Psoas muscle (tissue), 8 donors: Measurements from ENCODE around the gene ATP8B4. TPM values are rescaled to one million over a fixed set of nuclear protein-coding genes. Genes with fewer than 3 reads are reported as not detected.

Experiments used
- ATAC-seq, 4 donors: fragments of 200-7000 bp; cut with Tn5 transposase; one replicate each; pipeline ENCODE4 v1.9.1; 2020; ENCODE audit warnings: moderate library complexity in 3 of 4, mild to moderate bottlenecking in 2 of 4
- DNase-seq, 2 donors: peaks; one replicate each; pipeline ENCODE4 v3.0.0-alpha.2; 2020
- H3K27ac ChIP-seq: fragments of 200-600 bp; one replicate; pipeline ENCODE4 v1.8.0; 2022
- H3K27me3 ChIP-seq, 3 donors: fragments of 200-600 bp in 1 of 3; one replicate each; pipeline versions ENCODE4 v1.6.1 to v1.8.0; 2013 to 2022; ENCODE audit warnings: low read length in 2 of 3, mild to moderate bottlenecking in 2 of 3, moderate library complexity in 1 of 3; ENCODE audit not compliant: insufficient read depth in 3 of 3
- H3K36me3 ChIP-seq, 2 donors: fragments of 200-600 bp in 1 of 2; one replicate each; pipeline versions ENCODE4 v1.6.1 to v1.8.0; 2013 to 2022; ENCODE audit warnings: low read depth in 1 of 2, mild to moderate bottlenecking in 1 of 2, moderate library complexity in 1 of 2; ENCODE audit not compliant: insufficient read depth in 1 of 2
- H3K4me1 ChIP-seq: fragments of 200-600 bp; one replicate; pipeline ENCODE4 v1.8.0; 2022
- H3K4me3 ChIP-seq: fragments of 200-600 bp; one replicate; pipeline ENCODE4 v1.8.0; 2022; ENCODE audit warnings: mild to moderate bottlenecking
- H3K9me3 ChIP-seq: fragments of 200-600 bp; one replicate; pipeline ENCODE4 v1.8.0; 2022
- CTCF ChIP-seq: fragments of 200-600 bp; IDR thresholded peaks from one replicate; pipeline ENCODE4 v1.8.0; 2022; ENCODE audit warnings: antibody characterized with exemption
- WGBS, 3 donors: extraction: QIAGEN DNeasy Blood & Tissue Kit; methylation state at CpG; one replicate each; pipeline versions ENCODE4 v1.1.6 to v1.1.7; 2013; 5-methylcytosine and 5-hydroxymethylcytosine counted together
- intact Hi-C, 2 donors: fragments of 100-400 bp; cut with DNase I; formaldehyde crosslinking; loops; one replicate each; pipeline versions ENCODE4 v1.11.0 to v1.14.2; 2022
- polyA plus RNA-seq, 3 donors: library from polyadenylated mRNA; stranded (reverse); fragments of 200-250 nt; gene quantifications; one replicate each; pipeline ENCODE4 v1.2.3, GENCODE V29; 2013
- total RNA-seq, 4 donors: library from RNA; stranded (reverse); fragmentation: NEBNext Ultra II Directional in 2 of 4; extraction: Animal tissue kit (Norgen Biotek cat#: 25700) in 2 of 4; gene quantifications; one replicate each; pipeline versions ENCODE4 v1.2.1 to v1.2.4, GENCODE V29; 2021 to 2023
- donor health status: healthy with polysubstance abuse.
- donor health status: DM: no; HTN: no; CAD: no; lungs with moderate emphysema.
- donor health status: Bipolar disorder and iron deficiency.
- donor health status: healthy.
- donor health status: DM: yes; HTN: yes; CAD: no.
- donor health status: DM: no; HTN: no; CAD: no.
- donor health status: DM: no; HTN: no; CAD: no.
- donor health status: DM: yes; HTN: yes; CAD: no.

The ATP8B4 gene
- total and polyA plus RNA-seq, 7 donors = 0.25 to 2.2 (median 1.0) TPM

- 82 to 98% (median 95%) methylated on average over 3 of the region's 3 CpGs for WGBS, 3 donors
- no peak overlapping the region for H3K27ac ChIP-seq
- ATAC-seq (no peak), DNase-seq (no peak)
- H3K4me3 ChIP-seq = no peak overlapping the region
- no peaks in the 10 kb centered on the region for H3K4me1 ChIP-seq
- H3K9me3 ChIP-seq = no peaks in the 10 kb centered on the region
- H3K36me3 ChIP-seq = no peaks in the 10 kb centered on the region
- H3K27me3 ChIP-seq = no peaks in the 10 kb centered on the region
- intact Hi-C loops = no loop called here
- no peak for TF ChIP-seq CTCF
Measured at GRCh38 chr15:49926740-49927139, 192.3 kb downstream of the ATP8B4 start.

- no peaks in the 10 kb centered on the region for H3K27me3 ChIP-seq
- no peak for ATAC-seq
- 56 to 69% (median 59%) methylated on average over 2 of the region's 2 CpGs for WGBS, 3 donors
- H3K4me1 ChIP-seq = no peaks in the 10 kb centered on the region
- no peak for TF ChIP-seq CTCF
- H3K36me3 ChIP-seq = no peaks in the 10 kb centered on the region
- no peak for DNase-seq
- H3K27ac ChIP-seq = no peak overlapping the region
- intact Hi-C loops = no loop called here
- H3K4me3 ChIP-seq = no peak overlapping the region
- no peaks in the 10 kb centered on the region for H3K9me3 ChIP-seq
Measured at GRCh38 chr15:49923671-49924070, 195.4 kb downstream of the ATP8B4 start.

GRCh38 chr15:49919034-49919433 is 200.0 kb downstream of the ATP8B4 start:
- intact Hi-C loops = no loop called here
- TF ChIP-seq CTCF = no peak
- H3K4me3 ChIP-seq = no peak overlapping the region
- ATAC-seq (no peak), DNase-seq (no peak)
- no peak overlapping the region for H3K27ac ChIP-seq
- WGBS, 3 donors = 65 to 77% (median 76%) methylated on average over 2 of the region's 2 CpGs
- no peaks in the 10 kb centered on the region for H3K36me3 ChIP-seq
- H3K27me3 ChIP-seq = no peaks in the 10 kb centered on the region
- H3K9me3 ChIP-seq = no peaks in the 10 kb centered on the region
- no peaks in the 10 kb centered on the region for H3K4me1 ChIP-seq

GRCh38 chr15:49918121-49918520 is 200.9 kb downstream of the ATP8B4 start:
- DNase-seq (no peak), ATAC-seq (no peak)
- no peaks in the 10 kb centered on the region for H3K4me1 ChIP-seq
- H3K27me3 ChIP-seq = no peaks in the 10 kb centered on the region
- no peak overlapping the region for H3K4me3 ChIP-seq
- no peak for TF ChIP-seq CTCF
- intact Hi-C loops = no loop called here
- H3K9me3 ChIP-seq = no peaks in the 10 kb centered on the region
- no peak overlapping the region for H3K27ac ChIP-seq
- 4 to 15% (median 4%) methylated on average over 1 of the region's 1 CpG for WGBS, 3 donors
- H3K36me3 ChIP-seq = no peaks in the 10 kb centered on the region

- H3K27me3 ChIP-seq = no peaks in the 10 kb centered on the region
- WGBS, 3 donors = 18 to 26% (median 22%) methylated on average over 2 of the region's 2 CpGs
- TF ChIP-seq CTCF = no peak
- no peaks in the 10 kb centered on the region for H3K9me3 ChIP-seq
- H3K4me3 ChIP-seq = no peak overlapping the region
- DNase-seq = no peak
- no peaks in the 10 kb centered on the region for H3K36me3 ChIP-seq
- no peak for ATAC-seq
- intact Hi-C loops = no loop called here
- H3K4me1 ChIP-seq = no peaks in the 10 kb centered on the region
- no peak overlapping the region for H3K27ac ChIP-seq
Measured at GRCh38 chr15:49916998-49917397, 202.0 kb downstream of the ATP8B4 start.
